Chondrocyte (in vitro differentiated cells): ENCODE measurements around the gene CKLF. TPM values are rescaled to one million over a fixed set of nuclear protein-coding genes. Genes with fewer than 3 reads are reported as not detected.

ENCODE experiments used
- DNase-seq: peaks from one replicate; pipeline ENCODE4 v3.0.0; 2021; ENCODE audit warnings: mixed read lengths, low spot score
- H3K27ac Mint-ChIP-seq: one replicate; pipeline ENCODE4 v1.8.0; 2021; ENCODE audit warnings: mild to moderate bottlenecking, moderate library complexity, mixed read lengths; ENCODE audit not compliant: unreplicated experiment
- H3K27me3 Mint-ChIP-seq: 2 replicates; pipeline ENCODE4 v1.8.0; 2021; ENCODE audit warnings: low read depth, mixed read lengths
- H3K36me3 Mint-ChIP-seq: 2 replicates; pipeline ENCODE4 v1.8.0; 2021; ENCODE audit warnings: low read depth, mixed read lengths
- H3K4me1 Mint-ChIP-seq: 2 replicates; pipeline ENCODE4 v1.8.0; 2021; ENCODE audit warnings: low read depth, mild to moderate bottlenecking, mixed read lengths
- H3K4me3 Mint-ChIP-seq: one replicate; pipeline ENCODE4 v1.8.0; 2021; ENCODE audit warnings: mild to moderate bottlenecking, moderate library complexity, mixed read lengths; ENCODE audit not compliant: unreplicated experiment
- H3K9me3 Mint-ChIP-seq: 2 replicates; pipeline ENCODE4 v1.8.0; 2021; ENCODE audit warnings: low read depth, mixed read lengths
- CTCF ChIP-seq: fragments of 200-600 bp; sonication (generic); IDR thresholded peaks from 2 replicates; pipeline ENCODE4 v1.5.0; 2021; ENCODE audit warnings: antibody characterized with exemption, mild to moderate bottlenecking, moderate library complexity
- long read RNA-seq: library from polyadenylated mRNA; stranded (forward); transcript quantifications from one replicate; pipeline ENCODE4 v2.0.0, GENCODE V29; 2021
- total RNA-seq: library from RNA; stranded (reverse); gene quantifications from 3 replicates; pipeline ENCODE4 v1.2.1, GENCODE V29; 2021

Gene CKLF, protein sequence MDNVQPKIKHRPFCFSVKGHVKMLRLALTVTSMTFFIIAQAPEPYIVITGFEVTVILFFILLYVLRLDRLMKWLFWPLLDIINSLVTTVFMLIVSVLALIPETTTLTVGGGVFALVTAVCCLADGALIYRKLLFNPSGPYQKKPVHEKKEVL
- total RNA-seq: 47.3 to 52.8 TPM (median 51.9 TPM) in 3 replicates
- long read RNA-seq, transcript CKLF-203 (3 exons, 508 nt): major isoform, 26 of 51 reads
- long read RNA-seq, transcript CKLF-201 (4 exons, 669 nt): minor isoform, 17 of 51 reads
- long read RNA-seq, partial matches to known transcripts: 0 of 51 reads
- long read RNA-seq, other reads (novel, unspliced or antisense): 4 of 51 reads

DNA sequence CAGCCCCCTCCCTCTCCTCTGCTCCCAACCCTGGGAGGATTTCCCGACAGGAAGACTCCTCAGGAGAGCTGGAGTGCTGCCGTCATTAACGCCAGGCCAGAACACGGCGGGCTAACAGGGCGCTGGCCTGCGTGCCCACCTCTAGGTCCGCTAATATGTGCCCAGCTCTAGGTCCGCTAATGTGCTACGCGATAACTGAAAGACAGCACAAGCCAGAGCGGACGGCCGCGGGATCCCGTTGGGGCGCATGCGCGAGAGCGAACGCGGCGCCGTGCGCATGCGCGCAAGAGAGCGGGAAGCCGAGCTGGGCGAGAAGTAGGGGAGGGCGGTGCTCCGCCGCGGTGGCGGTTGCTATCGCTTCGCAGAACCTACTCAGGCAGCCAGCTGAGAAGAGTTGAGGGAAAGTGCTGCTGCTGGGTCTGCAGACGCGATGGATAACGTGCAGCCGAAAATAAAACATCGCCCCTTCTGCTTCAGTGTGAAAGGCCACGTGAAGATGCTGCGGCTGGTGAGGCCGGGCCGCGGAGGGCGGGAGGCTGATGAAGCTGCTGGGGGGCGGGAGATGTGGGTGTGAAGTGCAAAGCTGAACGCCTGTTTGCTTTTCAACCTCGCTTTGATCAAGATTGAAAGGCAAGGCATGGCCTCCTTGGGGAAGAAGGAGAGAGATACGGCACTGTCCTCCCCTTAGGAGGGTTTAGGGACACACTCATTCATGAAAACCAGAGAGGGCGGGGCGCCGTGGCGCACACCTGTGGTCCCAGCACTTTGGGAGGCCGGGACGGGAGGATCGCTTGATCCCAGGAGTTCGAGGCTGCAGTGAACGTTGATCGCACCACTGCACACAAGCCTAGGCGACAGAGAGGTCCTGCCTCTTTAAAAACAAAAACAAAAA is at the start of gene CKLF:
CKLF (plus strand) TSS at position 291 of the 892 bp plus-strand sequence; CDS start at position 431, 140 bp downstream.
- H3K9me3 Mint-ChIP-seq: no peaks in the 10 kb centered on the region
- peak within 1 kb of the TSS; percentile 82 for H3K27ac Mint-ChIP-seq
- DNase-seq: no peak
- H3K4me3 Mint-ChIP-seq: peak within 1 kb of the TSS; percentile 92
- H3K4me1 Mint-ChIP-seq: peaks cover 69% of the 10 kb centered on the region
- H3K27me3 Mint-ChIP-seq: no peaks in the 10 kb centered on the region
- no peak for TF ChIP-seq CTCF
- peaks cover 5% of the 10 kb centered on the region for H3K36me3 Mint-ChIP-seq

- Mint-ChIP-seq H3K36me3 (peaks cover 11% of the 10 kb centered on the region), H3K4me3 (no peak overlapping the region), H3K4me1 (peaks cover 25% of the 10 kb centered on the region), H3K27me3 (no peaks in the 10 kb centered on the region), H3K27ac (no peak overlapping the region), H3K9me3 (peaks cover 4% of the 10 kb centered on the region)
- no peak for TF ChIP-seq CTCF
- DNase-seq: peak; percentile 24
These were observed 49.3 kb upstream of the CKLF start for GRCh38 chr16:66503030-66503429.

GRCh38 chr16:66503612-66504011 is 48.8 kb upstream of the CKLF start:
- peaks cover 5% of the 10 kb centered on the region for H3K9me3 Mint-ChIP-seq
- H3K4me3 Mint-ChIP-seq: no peak overlapping the region
- DNase-seq: no peak
- H3K4me1 Mint-ChIP-seq: peaks cover 31% of the 10 kb centered on the region
- peaks cover 9% of the 10 kb centered on the region for H3K36me3 Mint-ChIP-seq
- no peak for TF ChIP-seq CTCF
- H3K27ac Mint-ChIP-seq: no peak overlapping the region
- no peaks in the 10 kb centered on the region for H3K27me3 Mint-ChIP-seq

DNA sequence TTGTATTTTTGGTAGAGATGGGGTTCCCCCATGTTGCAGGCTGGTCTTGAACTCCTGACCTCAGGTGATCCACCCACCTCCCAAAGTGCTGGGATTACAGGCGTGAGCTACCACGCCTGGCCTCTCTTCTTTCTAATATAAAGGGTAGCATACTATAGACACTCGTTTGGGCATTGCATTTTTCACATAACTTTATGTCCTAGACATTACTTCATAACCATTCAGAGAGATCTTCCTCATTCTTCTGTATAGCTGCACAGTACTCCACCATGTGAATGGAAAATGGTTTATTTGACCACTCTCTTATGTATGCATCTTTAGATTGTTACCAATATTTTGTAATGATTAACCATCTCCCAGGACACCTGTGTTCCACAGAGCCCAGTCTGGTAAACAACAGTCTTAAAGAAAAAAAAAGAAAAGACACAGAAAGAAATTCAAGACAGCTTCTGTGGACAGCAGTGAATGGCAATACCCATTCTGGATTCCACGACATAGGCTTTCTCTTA is 44.6 kb upstream of the CKLF start:
- Mint-ChIP-seq H3K9me3 (peaks cover 5% of the 10 kb centered on the region), H3K27ac (peak overlapping the region; percentile 66), H3K4me1 (peaks cover 59% of the 10 kb centered on the region), H3K36me3 (peaks cover 7% of the 10 kb centered on the region), H3K27me3 (no peaks in the 10 kb centered on the region), H3K4me3 (no peak overlapping the region)
- no peak for DNase-seq
- no peak for TF ChIP-seq CTCF

GRCh38 chr16:66508248-66508913 is 44.0 kb upstream of the CKLF start:
- Mint-ChIP-seq H3K36me3 (peaks cover 9% of the 10 kb centered on the region), H3K4me3 (no peak overlapping the region), H3K27me3 (no peaks in the 10 kb centered on the region), H3K9me3 (peaks cover 5% of the 10 kb centered on the region), H3K27ac (peak overlapping the region; percentile 66), H3K4me1 (peaks cover 59% of the 10 kb centered on the region)
- peak; percentile 9 for DNase-seq
- peak; percentile 23 for TF ChIP-seq CTCF
